ENCODE data around the gene SYTL1.

DNA sequence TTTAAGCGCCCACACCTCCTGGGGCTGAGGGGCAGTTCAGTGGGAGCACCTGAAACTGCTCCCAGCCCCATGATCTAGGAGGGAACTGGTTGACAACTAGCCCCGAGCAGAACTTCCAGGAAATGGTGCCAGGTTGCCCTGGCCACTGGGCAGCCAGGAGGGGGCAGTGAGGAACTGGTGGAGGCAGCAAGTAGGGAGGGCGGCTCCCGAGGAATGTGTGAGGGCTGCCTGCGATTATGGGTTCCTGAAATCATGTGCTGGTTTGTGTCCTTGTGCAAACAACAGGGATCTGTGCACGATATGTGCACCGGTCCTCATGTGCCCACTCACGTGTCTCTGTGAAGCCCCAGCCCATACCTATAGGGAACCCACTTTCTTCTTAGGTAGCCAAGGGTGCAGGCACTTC is 60.5 kb downstream of the SYTL1 start:
- TF ChIP-seq, protein P1, sequence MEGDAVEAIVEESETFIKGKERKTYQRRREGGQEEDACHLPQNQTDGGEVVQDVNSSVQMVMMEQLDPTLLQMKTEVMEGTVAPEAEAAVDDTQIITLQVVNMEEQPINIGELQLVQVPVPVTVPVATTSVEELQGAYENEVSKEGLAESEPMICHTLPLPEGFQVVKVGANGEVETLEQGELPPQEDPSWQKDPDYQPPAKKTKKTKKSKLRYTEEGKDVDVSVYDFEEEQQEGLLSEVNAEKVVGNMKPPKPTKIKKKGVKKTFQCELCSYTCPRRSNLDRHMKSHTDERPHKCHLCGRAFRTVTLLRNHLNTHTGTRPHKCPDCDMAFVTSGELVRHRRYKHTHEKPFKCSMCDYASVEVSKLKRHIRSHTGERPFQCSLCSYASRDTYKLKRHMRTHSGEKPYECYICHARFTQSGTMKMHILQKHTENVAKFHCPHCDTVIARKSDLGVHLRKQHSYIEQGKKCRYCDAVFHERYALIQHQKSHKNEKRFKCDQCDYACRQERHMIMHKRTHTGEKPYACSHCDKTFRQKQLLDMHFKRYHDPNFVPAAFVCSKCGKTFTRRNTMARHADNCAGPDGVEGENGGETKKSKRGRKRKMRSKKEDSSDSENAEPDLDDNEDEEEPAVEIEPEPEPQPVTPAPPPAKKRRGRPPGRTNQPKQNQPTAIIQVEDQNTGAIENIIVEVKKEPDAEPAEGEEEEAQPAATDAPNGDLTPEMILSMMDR (IDR thresholded peaks at IDR 0.05): peak; percentile 42 to 70 (median 60)
- TF ChIP-seq POLR2A (IDR thresholded peaks at IDR 0.05): no peak
